Cardiac muscle cell (in vitro differentiated cells and primary cell): ENCODE results near the gene UROC1. TPM values are rescaled to one million over a fixed set of nuclear protein-coding genes. Genes with fewer than 3 reads are reported as not detected.

Source experiments
- DNase-seq, 2 donors: peaks; one replicate each; pipeline versions ENCODE4 v3.0.0 to v3.0.0-alpha.2; 2010 to 2017; ENCODE audit warnings: low read depth in 1 of 2, low spot score in 1 of 2
- H3K27ac ChIP-seq: fragments of 200-600 bp; sonication (generic); 2 replicates; pipeline ENCODE4 v1.5.1; 2016
- H3K27me3 ChIP-seq: fragments of 200-600 bp; sonication (generic); 2 replicates; pipeline ENCODE4 v1.6.0; 2016; ENCODE audit warnings: control low read depth
- H3K36me3 ChIP-seq: fragments of 200-600 bp; sonication (generic); 2 replicates; pipeline ENCODE4 v1.5.1; 2016; ENCODE audit warnings: control low read depth
- H3K4me1 ChIP-seq: fragments of 200-600 bp; sonication (generic); 2 replicates; pipeline ENCODE4 v1.8.1; 2017; ENCODE audit warnings: low read depth, mild to moderate bottlenecking, mixed run types
- H3K4me3 ChIP-seq: fragments of 200-600 bp; sonication (generic); 2 replicates; pipeline ENCODE4 v1.5.1; 2016; ENCODE audit warnings: mild to moderate bottlenecking
- H3K9me3 ChIP-seq: fragments of 200-600 bp; sonication (generic); 2 replicates; pipeline ENCODE4 v1.5.1; 2017; ENCODE audit warnings: low read depth, mild to moderate bottlenecking, control low read depth
- polyA plus RNA-seq: library from polyadenylated mRNA; unstranded; fragments of >200 nt; fragmentation: Nextera tagmentation; extraction: Ambion mirVana; gene quantifications from 2 replicates; pipeline ENCODE4 v1.2.1, GENCODE V29; 2016
- total RNA-seq: library from RNA; depleted of rRNA; stranded (reverse); fragments of >200 nt; gene quantifications from 2 replicates; pipeline ENCODE4 v1.2.3, GENCODE V29; 2016
- TF ChIP-seq, protein P1 (sequence below): IDR thresholded peaks from 2 replicates; pipeline ENCODE4 v1.5.1; 2012; ENCODE audit warnings: low read depth, mild to moderate bottlenecking, low read length

UROC1 gene
- total and polyA plus RNA-seq, 2 experiments from 2014 or later, result not detected

DNA sequence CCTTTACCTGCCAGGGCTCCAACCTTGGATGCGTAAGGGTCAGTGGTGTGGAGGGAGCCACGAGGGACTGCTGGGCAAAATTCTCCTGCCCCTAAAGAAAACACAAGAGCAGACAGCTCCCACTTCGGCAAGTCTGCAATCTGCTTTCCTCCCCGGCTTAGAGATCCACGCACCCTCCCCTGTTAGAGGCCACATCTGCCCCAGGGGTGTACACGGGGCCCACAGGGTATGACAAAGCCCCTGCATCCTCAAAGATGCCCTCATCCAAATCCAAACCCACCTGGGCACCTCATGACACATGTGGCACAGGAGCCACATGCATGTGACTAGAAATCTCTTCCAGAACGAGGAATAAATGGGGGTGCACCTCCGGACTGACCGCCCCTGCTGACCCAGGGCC lies 67.4 kb downstream of the UROC1 start:
- Histone ChIP-seq H3K27ac (no peak overlapping the region), H3K9me3 (no peaks in the 10 kb centered on the region), H3K4me1 (no peaks in the 10 kb centered on the region), H3K27me3 (no peaks in the 10 kb centered on the region), H3K36me3 (peaks cover 26% of the 10 kb centered on the region), H3K4me3 (no peak overlapping the region)
- DNase-seq, result no peak
- TF ChIP-seq, protein P1, sequence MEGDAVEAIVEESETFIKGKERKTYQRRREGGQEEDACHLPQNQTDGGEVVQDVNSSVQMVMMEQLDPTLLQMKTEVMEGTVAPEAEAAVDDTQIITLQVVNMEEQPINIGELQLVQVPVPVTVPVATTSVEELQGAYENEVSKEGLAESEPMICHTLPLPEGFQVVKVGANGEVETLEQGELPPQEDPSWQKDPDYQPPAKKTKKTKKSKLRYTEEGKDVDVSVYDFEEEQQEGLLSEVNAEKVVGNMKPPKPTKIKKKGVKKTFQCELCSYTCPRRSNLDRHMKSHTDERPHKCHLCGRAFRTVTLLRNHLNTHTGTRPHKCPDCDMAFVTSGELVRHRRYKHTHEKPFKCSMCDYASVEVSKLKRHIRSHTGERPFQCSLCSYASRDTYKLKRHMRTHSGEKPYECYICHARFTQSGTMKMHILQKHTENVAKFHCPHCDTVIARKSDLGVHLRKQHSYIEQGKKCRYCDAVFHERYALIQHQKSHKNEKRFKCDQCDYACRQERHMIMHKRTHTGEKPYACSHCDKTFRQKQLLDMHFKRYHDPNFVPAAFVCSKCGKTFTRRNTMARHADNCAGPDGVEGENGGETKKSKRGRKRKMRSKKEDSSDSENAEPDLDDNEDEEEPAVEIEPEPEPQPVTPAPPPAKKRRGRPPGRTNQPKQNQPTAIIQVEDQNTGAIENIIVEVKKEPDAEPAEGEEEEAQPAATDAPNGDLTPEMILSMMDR, result no peak

DNA sequence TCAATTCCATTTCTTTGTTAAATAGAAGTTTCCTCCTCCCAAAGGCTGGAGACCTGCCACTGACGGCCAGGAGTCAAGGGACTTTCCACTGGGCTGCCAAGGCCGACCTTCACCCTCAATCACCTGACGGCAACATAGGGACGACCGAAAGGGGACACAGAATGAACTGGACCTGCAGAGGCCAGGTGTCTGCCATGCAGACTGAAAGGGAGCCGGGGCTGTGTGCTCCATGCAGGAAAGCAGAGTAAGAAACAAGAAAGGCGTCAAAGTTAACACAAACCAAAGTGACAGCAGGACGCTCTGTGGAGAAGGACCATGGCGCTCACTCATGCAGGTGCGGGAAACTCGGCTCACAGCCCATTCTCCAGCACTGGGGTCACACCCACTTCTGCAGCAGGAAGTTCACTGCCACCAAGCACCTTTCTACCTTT lies 67.9 kb downstream of the UROC1 start:
- no peak for DNase-seq
- TF ChIP-seq, protein P1, result no peak
- H3K4me1 ChIP-seq, result no peaks in the 10 kb centered on the region
- H3K9me3 ChIP-seq, result no peaks in the 10 kb centered on the region
- no peaks in the 10 kb centered on the region for H3K27me3 ChIP-seq
- no peak overlapping the region for H3K4me3 ChIP-seq
- H3K36me3 ChIP-seq, result peaks cover 22% of the 10 kb centered on the region
- H3K27ac ChIP-seq, result no peak overlapping the region

DNA sequence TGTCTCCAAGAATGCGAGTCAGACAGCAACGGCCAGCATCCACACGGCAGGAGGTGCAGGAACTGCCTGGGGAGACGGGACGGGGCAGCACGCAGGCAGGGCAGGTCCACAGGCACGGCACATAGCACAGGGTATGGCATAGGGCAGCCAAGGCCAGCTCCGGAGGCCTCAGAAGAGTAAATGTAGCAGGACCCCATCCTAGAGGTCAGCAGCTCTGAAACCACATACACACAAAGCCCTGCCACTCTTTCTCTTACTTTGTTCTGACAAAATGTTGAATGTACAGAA lies 68.7 kb downstream of the UROC1 start:
- Histone ChIP-seq H3K4me3 (no peak overlapping the region), H3K4me1 (no peaks in the 10 kb centered on the region), H3K27ac (no peak overlapping the region), H3K27me3 (no peaks in the 10 kb centered on the region), H3K36me3 (peaks cover 18% of the 10 kb centered on the region), H3K9me3 (no peaks in the 10 kb centered on the region)
- TF ChIP-seq, protein P1, result no peak
- DNase-seq, result no peak

DNA sequence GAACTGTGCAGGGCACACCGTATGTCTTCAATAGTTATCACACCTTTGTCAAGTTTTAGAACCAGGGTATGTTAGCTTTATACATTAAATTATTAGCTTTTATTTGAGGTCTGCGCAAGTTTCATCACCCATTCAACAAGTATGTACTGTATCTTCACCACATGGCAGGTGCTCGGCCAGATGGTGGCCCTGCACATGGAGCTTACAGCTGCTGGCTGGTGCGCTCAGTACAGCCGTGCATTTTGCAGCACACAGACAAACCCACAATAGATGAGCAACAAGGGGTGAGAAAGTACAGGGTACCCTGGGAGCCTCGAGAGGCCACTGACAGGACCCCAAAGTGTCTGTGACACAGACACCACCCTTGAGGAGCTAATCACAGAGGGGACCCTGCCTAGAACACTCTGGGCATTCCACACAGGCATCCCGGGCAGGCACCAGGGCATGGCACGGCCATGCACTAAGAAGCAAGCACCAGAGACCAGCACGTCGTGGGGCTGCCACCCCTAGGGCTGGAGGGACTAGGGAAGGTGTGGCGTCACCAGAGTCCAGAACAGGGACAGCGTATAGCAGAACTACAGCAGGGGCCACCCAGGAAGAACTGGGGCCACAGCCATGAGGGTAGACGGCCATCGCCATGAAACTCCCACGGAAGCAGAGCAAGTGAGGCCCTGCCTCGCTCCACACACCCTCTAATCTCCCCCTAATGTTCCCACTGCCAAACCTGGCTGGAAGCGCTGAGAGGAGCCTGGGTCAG lies 69.3 kb downstream of the UROC1 start:
- Histone ChIP-seq H3K4me1 (no peaks in the 10 kb centered on the region), H3K36me3 (peaks cover 22% of the 10 kb centered on the region), H3K27me3 (no peaks in the 10 kb centered on the region), H3K9me3 (no peaks in the 10 kb centered on the region), H3K27ac (no peak overlapping the region), H3K4me3 (no peak overlapping the region)
- DNase-seq, result no peak
- TF ChIP-seq, protein P1, result no peak

DNA sequence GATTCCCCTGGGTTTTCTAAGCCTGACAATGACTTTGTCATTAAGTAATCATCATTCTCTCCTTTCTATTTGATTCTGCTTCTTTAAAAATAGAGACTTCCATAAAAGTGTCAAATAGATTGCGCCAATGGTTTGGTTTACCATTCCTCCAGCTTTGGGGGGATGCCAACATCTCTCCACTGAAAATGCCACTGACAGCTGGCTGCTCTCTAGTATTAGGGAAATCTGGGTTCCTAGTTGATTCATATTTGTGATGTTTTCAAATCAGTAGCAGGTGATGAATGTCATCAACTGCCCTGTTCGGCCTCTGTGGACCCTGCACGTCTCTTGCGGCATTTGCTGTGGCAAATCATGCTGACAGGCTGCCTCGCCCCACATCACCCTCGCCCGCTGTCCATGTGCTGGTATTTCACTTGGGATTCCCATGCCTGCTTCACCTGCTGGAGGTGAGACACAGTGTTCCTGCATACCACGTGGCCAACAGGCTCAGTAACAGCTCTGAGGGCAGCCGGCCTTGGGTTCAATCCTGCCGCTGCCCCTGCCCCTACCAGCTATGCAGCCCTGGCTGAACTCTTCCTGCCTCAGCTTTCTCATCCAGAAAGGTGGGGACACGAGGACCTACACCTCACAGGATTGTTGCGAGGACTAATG lies 70.0 kb downstream of the UROC1 start:
- Histone ChIP-seq H3K4me3 (no peak overlapping the region), H3K4me1 (no peaks in the 10 kb centered on the region), H3K36me3 (peaks cover 17% of the 10 kb centered on the region), H3K27me3 (no peaks in the 10 kb centered on the region), H3K27ac (no peak overlapping the region), H3K9me3 (no peaks in the 10 kb centered on the region)
- DNase-seq, result no peak
- TF ChIP-seq, protein P1, result no peak
